ENCODE results near the gene FTL.

FTL gene

DNA sequence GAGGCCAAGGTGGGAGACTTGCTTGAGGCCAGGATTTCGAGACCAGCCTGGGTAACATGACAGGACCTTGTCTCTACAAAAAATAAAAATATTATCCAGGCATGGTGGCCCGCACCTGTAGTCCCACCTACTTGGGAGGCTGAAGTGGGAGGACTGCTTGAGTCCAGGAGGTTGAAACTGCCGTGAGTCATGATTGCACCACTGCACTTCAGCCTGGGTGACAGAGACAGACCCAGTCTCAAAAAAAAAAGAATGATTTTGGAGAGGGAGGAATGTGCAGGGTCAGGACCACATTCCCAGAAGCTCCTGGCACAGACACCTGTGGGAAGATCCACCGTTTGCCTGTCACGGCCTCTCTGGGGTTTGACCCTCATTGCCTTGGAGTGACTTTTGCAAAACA, 19.7 kb upstream of the FTL start:
- DNase-seq (ENCODE audit: low read depth in 2 of 2, low spot score in 1 of 2), result no peak

DNA sequence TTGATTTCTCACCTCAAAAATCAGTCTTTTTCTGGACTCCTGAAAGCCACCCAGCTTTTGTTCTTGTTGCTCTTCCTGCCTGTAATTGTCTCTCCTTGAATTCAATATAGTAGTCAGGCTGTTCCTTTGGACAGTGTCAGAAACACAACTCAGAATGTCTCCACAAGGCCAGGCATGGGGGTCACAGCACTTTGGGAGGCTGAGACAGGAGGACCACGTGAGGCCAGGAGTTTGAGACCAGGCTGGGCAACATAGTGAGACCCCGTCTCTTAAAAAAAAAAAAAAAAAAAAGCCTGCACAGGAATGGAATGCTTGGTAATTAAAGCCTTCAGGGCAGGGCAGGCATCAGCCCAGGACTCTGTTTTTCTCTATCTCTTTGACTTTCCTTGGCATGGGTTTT, 19.3 kb upstream of the FTL start:
- no peak for DNase-seq (ENCODE audit: low read depth in 2 of 2, low spot score in 1 of 2)

DNA sequence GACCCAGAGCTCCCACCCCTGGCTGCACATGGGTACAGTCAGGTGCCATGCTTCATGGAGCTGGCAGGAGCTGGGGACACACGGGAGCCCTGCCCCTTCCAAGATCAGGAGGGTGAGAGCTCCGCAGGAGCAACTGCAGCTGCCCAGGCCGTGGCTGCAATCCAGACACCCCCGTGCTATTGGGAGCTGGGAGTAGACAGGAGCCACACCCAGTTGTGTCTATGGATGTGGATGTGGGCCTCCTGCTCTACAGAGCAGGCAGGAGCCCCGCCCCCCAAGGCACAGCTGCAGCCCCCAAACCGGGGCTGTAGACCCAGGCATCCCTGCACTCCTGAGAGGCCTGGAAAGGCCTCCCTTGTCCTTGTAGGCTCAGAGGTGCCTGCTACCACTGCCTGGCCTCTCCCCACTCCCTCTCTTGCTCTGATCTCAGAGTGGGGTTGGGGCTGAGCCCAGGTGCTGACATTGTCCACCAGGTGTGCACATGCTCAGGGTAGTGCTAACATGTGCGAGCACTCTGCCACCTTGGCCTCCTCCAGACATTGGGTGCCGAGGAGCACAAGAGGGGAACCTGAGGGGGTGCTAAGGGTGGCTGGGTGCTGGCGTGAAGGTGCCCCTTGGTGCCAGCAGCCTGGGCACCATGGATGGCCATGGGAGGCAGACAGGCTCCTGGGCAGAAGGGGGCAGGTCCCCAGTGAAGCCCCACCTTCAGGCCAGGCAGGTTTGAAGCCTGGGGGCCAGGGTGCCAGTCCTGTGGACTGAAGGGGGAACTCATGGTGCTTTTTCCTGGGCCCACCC, 18.4 kb upstream of the FTL start:
- DNase-seq (ENCODE audit: low read depth in 2 of 2, low spot score in 1 of 2), result no peak

DNA sequence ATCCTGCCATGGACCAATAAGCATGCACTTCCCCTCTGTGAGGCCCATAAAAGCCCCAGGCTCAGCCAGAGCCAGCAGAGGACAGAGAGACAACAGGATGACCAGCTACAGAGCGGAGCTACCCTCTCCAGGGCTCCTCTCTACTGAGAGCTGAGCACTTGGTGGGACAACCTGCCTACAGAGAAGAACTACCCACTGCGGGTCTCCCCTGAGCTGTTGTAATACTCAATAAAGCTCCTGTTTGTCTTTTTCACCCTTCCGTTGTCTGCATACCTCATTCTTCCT, 17.9 kb upstream of the FTL start:
- DNase-seq (ENCODE audit: low read depth in 2 of 2, low spot score in 1 of 2), result no peak

DNA sequence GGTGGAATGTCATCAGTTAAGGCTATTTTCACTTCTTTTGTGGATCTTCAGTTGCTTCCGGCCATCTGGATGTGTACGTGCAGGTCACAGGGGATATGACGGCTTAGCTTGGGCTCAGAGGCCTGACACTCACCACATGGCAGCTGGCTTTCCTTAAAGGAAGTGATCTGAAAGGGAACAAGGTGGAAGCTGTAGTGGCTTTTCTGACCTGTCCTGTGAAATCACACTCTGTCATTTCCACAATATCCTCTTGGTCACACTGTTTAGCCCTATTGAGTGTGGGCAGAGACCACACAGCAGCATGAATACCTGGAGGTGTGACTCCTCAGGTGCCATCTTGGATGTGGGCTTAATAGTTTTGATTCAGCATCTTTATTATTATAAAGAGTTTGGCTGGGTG, 14.9 kb upstream of the FTL start:
- no peak for DNase-seq (ENCODE audit: low read depth in 2 of 2, low spot score in 1 of 2)

DNA sequence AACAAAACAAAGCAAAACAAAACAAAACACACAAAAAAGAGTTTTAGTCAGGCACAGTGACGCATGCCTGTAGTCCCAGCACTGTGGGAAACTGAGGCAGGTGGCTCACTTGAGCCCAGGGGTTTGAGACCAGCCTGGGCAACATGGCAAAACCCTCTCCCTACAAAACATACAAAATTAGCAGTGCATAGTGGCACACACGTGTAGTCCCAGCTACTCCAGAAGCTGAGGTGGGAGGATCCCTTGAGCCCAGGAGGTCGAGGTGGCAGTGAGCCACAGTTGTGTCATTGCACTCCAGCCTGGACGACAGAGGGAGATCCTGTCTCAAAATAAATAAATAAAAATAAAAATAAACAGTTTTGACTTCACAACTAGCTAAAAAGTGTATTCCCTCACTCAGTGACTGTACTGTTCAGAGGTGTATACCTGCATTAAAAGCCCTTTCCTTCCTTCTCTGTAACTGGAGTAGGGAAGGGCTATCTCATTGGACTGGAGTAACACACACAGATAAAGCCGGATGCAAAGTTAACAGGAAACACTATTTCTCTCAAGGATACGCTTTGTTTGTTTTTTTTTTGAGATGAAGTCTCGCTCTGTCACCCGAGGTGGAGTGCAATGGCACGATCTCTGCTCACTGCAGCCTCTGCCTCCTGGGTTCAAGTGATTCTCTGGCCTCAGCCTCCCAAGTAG, 14.1 kb upstream of the FTL start:
- no peak for DNase-seq (ENCODE audit: low read depth in 2 of 2, low spot score in 1 of 2)

DNA sequence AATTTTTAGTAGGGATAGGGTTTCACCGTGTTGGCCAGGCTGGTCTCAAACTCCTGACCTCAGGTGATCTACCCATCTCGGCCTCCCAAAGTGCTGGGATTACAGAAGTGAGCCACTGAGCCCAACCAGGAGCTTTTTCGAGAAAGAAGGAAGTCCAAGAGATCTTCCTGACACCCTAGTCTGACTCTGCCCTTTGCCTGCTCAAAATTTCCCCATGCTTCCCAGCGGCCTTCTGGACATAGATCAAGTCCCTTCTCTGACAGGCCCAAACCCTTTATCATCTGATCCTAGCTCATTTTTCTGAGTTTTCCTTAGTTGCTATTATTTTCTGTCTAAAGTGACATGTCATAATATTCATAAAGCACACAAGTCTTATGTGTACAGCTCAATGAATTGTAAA, 12.0 kb upstream of the FTL start:
- no peak for DNase-seq (ENCODE audit: low read depth in 2 of 2, low spot score in 1 of 2)

DNA sequence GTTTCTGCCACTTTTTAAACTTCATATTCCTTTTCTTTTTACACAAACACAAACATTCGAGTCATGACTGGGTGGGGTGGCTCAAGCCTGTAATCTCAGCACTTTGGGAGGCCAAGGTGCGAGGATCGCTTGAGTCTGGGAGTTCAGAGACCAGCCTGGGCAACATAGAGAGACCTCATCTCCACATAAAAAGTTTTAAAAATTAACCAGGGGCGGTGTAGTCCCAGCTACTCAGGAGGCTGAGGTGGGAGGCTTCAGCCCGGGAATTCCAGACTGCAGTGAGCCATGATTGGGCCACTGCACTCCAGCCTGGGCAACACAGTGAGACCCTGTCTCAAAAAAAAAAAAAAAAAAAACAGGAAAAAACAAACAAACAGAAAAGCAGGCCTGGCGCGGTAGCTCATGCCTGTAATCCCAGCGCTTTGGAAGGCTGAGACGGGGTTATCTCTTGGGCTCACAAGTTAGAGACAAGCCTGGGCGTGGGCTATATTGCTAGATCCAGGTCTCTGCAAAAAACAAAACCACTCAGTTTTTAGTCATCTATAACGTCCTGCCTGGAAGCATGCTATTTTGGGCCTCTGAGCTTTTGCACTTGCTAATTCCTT, 11.0 kb upstream of the FTL start:
- no peak for DNase-seq (ENCODE audit: low read depth in 2 of 2, low spot score in 1 of 2)

DNA sequence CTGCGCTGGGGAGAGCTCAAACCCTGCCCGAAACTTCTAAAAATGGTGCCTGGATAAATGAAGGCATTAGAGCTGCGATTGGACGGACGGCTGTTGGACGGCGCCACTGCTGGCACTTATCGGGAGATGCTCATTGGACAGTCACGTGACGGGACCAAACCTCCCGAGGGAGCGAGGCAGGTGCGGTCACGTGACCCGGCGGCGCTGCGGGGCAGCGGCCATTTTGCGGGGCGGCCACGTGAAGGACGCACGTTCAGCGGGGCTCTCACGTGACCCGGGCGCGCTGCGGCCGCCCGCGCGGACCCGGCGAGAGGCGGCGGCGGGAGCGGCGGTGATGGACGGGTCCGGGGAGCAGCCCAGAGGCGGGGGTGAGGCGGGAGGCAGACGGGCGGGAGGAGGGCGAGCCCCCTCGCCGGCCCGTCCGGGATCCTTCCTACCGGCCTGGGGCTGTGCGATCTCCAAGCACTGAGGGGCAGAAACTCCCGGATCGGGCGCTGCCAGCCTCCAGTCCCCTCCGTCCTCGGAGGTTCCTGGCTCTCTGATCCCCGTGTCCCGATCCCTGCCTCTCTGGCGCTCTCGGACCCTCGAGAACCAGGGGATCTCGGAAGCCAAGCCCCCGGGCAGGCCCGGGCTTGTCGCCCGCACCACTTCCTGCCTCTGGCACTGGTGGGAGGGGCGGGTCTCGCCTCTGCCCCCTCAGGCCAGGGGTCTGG, 10.4 kb upstream of the FTL start, which contains the start of gene BAX:
BAX (plus strand) TSS at position 281 of the 713 bp plus-strand sequence; CDS start at position 335, 54 bp downstream.
- DNase-seq (ENCODE audit: low read depth in 2 of 2, low spot score in 1 of 2), result peak; percentile 71 to 77

DNA sequence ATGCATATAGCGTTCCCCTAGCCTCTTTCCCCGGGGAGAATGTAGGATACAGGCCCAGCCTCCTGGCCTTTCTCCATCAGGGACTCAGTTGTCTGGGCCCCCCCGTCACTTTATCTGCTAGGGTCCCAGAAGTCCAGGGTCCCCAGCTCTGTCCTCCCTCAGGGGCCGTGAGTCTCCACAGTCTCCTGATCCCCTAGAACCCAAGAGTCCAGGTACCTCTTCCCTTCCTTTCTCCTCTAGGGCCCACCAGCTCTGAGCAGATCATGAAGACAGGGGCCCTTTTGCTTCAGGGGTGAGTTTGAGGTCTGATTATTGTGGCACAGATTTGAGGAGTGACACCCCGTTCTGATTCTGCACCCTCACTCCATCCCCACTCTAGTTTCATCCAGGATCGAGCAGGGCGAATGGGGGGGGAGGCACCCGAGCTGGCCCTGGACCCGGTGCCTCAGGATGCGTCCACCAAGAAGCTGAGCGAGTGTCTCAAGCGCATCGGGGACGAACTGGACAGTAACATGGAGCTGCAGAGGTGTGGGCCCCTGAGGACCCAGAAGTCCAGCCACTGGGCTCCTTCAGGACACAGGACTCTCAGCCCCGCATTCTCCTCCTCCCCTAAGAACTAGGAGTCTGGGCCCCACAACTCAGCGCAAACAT, 9.7 kb upstream of the FTL start:
- no peak for DNase-seq (ENCODE audit: low read depth in 2 of 2, low spot score in 1 of 2)

DNA sequence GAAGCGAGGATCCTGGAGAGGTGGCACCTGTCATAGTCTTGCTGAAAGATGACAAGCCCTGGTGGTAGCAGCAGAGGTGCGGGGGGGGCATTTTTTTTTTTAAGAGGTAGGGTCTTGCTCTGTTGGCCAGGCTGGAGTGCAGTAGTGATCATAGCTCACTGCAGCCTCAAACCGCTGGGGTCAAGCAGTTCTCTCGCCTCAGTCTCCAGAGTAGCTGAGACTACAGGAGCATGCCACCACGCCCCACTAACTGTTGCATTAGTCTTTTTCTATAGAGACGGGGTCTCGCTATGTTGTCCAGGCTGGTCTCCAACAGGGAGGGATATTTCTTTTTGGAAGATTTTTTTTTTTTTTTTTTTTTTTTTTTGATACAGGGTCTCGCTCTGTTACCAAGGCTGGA, 7.1 kb upstream of the FTL start:
- no peak for DNase-seq (ENCODE audit: low read depth in 2 of 2, low spot score in 1 of 2)

DNA sequence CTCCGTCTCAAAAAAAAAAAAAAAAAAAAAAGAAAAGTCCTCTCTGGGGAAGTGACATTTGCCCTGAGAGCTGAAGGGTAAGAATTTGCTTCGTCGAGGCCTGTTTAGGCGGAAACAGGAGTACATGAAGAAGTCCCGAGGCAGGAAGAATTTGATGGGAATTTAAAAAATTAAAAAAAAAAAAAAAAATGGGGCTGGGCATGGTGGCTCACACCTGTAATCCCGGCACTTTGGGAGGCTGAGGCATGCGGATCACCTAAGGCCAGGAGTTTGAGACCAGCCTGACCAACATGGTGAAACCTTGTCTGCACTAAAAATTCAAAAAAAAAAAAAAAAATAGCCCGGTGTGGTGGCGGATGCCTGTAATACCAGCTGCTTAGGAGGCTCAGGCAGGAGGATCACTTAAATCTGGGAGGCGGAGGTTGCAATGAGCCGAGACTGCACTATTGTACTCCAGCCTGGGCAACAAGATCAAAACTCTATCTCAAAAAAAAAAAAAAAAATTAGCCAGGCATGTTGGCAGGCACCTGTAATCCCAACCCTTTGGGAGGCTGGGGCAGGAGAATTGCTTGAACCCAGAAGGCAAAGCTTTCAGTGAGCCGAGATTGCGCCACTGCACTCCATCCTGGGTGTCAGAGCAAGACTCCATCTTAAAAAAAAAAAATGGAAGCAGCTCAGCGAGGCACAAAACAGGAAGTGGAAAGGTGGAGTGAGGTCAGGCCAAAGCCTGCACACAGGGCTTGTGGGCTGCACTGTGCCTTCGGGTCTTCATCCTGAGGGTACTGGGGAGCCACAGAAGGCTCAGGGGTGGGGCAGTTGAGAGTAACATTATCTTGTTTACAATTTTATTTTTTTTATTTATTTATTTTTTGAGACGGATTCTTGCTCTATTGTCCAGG, 5.5 kb upstream of the FTL start:
- no peak for DNase-seq (ENCODE audit: low read depth in 2 of 2, low spot score in 1 of 2)

DNA sequence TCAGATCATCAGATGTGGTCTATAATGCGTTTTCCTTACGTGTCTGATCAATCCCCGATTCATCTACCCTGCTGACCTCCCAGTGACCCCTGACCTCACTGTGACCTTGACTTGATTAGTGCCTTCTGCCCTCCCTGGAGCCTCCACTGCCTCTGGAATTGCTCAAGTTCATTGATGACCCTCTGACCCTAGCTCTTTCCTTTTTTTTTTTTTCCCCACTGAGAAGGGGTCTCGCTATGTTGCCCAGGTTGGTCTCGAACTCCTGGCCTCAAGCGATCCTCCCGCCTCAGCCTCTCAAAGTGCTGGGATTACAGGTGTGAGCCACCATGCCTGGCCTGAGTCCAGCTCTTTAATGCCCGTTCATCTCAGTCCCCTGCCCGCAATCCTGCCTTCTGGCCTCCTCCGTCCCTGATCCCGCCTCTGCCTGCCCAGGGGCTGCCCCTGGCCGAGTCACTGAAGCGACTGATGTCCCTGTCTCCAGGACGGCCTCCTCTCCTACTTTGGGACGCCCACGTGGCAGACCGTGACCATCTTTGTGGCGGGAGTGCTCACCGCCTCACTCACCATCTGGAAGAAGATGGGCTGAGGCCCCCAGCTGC, 4.0 kb upstream of the FTL start:
- no peak for DNase-seq (ENCODE audit: low read depth in 2 of 2, low spot score in 1 of 2)

DNA sequence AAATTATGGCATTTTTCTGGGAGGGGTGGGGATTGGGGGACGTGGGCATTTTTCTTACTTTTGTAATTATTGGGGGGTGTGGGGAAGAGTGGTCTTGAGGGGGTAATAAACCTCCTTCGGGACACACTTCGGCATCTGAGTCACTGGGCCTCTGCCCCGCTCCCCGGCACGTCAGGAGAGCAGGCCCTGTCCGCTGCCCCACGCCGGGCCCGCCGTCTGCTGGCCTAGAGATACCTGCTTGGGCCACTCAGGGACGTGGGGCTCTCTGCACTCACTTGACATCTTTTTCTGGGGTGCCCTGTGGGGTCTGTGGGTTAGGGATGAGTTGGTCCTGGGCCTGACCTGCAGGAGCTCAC, 3.5 kb upstream of the FTL start:
- DNase-seq (ENCODE audit: low read depth in 2 of 2, low spot score in 1 of 2), result no peak

DNA sequence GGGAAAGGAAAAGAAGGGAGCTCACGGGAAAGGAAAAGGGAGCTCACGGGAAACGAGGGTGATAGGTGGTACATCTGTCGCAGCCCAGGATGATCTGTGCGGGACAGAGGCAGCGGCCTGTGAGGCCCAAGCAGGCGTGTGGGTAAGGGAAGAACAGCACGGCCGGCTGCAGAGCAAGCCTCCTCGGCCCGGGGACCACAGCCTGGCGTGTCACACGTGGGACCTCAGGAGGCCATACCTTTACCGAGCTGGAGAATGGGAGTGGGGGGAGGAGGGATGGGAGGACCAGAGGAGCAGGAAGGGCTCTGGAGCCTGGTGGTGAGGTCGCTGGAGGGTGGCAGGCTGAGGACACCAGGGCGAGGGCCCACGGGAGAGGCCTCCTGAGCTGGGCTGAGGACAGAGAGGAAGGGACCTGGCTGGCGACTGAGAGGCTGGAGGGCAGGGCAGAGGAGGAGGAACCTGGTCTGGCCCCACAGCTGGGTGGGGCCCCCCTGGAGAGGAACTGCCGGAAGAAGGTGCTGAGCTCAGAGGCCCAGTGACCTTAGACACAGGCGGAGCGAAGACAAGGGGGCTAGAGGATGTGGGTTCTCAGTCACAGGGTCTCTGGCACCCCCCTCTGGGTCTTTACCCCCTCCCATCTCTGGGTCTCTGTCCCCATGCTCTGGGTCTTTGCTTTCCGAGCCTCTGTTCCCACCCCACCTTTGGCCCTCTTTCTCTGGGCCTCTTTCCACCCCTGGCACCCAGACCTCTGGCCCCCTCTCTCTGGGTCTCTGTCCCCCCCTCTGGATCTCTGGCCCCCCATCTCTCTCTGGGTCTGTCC, 2.9 kb upstream of the FTL start:
- DNase-seq (ENCODE audit: low read depth in 2 of 2, low spot score in 1 of 2), result no peak

DNA sequence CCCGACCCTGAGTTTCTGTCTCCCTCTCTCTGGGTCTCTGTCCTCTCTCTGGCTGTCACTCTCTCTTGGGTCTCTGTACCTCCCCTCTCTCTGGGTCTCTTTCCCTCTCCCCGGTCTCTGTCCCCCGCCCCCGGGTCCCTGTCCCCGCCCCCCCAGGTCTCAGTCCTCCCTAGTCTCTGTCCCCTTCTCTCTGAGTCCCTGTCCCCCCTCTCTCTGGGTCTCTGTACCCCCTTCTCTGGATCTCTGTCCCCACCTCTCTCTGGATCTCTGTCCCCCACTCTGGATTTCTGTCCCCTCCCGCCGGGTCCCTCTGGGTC, 2.3 kb upstream of the FTL start:
- no peak for DNase-seq (ENCODE audit: low read depth in 2 of 2, low spot score in 1 of 2)

DNA sequence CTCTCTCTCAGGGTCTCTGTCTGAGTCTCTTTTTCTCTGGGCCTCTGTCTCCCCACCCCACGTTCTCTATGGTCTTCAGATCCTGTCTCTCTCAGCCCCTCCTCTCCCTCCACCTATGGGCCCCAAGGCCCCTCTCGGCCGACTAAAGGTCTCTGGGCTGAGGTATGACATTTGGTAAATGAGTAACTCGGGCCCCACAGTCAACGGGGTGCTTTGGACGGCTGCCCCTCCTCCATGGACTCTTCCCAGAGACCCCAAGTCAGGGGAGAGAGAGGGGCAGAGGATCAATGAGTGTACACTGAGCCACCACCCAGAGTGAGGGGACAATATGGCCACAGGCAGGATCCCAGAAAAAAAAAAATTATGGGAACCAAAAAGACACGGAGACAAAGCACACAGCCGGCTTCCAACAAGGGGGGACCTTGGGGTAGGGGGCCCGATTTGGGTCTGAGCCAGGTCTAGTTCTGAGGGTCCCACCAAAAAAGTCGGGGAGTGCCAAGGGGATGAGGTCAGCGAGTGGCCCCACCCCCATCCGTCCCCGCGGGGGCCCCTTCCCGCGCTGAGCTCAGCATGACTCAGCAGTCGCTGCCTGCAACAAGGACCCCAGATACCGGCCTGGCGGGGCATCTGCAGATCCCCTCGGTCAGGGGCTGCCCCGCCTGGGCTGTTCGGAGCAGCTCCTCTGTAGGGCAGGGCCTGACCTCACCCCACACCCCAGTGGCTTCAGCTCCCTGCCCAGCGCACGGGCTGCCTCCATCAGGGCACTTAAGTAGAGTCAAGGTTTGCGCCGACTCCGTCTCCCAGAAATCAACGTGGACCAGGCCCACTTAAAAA, 1.5 kb upstream of the FTL start:
- DNase-seq (ENCODE audit: low read depth in 2 of 2, low spot score in 1 of 2), result peak in 1 of 2 donors; percentile 50

DNA sequence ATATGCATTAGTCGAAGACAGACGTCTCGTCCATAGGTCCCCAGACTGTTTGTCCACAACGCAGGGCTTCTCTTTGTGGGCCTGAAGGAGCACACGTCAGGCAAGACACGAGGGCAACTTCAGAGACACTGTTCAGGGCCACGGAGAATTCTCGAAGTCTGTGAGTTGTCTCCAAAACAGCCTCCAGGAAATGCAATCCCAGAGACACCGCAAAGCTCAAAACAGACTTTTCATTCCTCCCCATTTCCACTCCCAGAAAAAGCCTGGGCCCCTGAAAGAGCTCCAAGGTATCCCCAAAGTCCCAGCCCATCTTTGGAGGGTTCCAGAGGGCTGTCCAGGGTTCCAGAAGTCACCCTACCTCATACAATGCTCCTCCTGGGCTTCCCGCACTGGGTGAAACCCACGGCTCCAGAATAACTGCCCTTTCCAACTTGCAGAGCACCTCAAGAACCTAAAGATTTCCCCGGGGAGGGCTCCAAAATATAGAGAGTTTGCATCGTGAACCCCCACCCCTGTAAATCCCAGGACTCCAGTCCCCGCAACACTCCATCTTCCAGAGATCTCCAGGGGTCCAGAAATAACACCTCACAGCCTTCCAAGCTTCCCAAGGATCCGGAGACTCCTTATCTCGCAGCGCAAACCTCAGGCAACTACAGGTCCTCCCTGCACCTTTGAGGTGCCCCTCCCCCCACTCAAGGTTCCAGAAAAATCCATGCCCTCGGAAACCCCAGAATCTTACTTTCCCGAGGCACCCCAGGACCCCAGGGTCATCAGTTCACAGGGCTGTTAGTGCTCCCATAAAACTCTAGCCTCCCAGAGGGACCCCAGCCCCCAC, 687 bp upstream of the FTL start:
- DNase-seq (ENCODE audit: low read depth in 2 of 2, low spot score in 1 of 2), result no peak
